ENCODE data around the gene ABCC11.

DNA sequence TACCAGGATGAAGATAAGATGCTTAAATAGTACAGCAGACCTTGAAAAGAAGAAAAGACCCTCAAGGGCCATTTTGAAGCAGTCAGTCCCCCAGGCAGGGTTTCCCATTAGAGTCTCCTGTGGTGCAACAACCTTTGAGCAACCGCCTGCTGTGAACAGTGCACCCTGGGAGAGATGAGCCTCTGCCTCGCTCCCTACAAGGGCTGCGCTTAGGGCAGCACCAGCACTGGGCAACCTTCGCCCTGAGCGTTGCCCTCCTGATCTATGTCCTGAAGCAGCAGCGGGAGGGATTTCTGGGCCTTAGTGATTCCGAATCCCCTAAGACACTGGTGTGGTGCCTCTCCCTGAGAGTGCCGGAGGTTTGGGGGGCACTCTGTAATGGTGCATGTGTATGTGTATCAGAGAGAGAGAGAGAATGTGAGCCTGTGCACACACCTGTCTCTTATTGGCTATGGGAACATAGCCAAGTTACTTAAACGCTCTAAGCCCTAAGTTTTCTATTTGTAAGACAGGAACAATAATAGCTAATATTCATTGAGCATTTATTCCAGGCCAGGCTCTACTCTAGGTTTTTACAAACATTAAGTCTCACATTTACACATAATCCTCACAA is 66.4 kb downstream of the ABCC11 start:
- TF ChIP-seq, protein P1, sequence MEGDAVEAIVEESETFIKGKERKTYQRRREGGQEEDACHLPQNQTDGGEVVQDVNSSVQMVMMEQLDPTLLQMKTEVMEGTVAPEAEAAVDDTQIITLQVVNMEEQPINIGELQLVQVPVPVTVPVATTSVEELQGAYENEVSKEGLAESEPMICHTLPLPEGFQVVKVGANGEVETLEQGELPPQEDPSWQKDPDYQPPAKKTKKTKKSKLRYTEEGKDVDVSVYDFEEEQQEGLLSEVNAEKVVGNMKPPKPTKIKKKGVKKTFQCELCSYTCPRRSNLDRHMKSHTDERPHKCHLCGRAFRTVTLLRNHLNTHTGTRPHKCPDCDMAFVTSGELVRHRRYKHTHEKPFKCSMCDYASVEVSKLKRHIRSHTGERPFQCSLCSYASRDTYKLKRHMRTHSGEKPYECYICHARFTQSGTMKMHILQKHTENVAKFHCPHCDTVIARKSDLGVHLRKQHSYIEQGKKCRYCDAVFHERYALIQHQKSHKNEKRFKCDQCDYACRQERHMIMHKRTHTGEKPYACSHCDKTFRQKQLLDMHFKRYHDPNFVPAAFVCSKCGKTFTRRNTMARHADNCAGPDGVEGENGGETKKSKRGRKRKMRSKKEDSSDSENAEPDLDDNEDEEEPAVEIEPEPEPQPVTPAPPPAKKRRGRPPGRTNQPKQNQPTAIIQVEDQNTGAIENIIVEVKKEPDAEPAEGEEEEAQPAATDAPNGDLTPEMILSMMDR (IDR thresholded peaks at IDR 0.05) = no peak
- TF ChIP-seq EZH2 (IDR thresholded peaks at IDR 0.05; ENCODE audit: borderline replicate concordance, insufficient read depth, low read depth, low read length, poor library complexity, severe bottlenecking) = no peak
